Activated T-helper 1 cell treated with Interleukin-2 at 50 U/mL for 16 hours (primary cell): Measurements from ENCODE around the gene AK2.
"Not testable (repeated sequence)": the region's sequence is repeated elsewhere in the genome, so short reads cannot be mapped to it uniquely, and the experiment has no call there.

ENCODE experiments used
- DNase-seq: peaks from one replicate; pipeline ENCODE4 v3.0.0-alpha.2; 2020; ENCODE audit warnings: low read depth

Gene AK2

GRCh38 chr1:33050221-33051076 lies 13.8 kb upstream of the AK2 start:
- DNase-seq = no peak

GRCh38 chr1:33049371-33049770 lies 12.7 kb upstream of the AK2 start:
- DNase-seq = no peak

- no peak for DNase-seq
Observed at GRCh38 chr1:33048426-33048825, 11.7 kb upstream of the AK2 start.

GRCh38 chr1:33047839-33048305 lies 11.2 kb upstream of the AK2 start:
- DNase-seq = no peak

GRCh38 chr1:33047290-33047689 lies 10.6 kb upstream of the AK2 start:
- DNase-seq = no peak

- not testable (repeated sequence) for DNase-seq
Observed at GRCh38 chr1:33046234-33046633, 9.6 kb upstream of the AK2 start.

GRCh38 chr1:33045814-33046213 lies 9.1 kb upstream of the AK2 start:
- DNase-seq = no peak

- no peak for DNase-seq
Observed at GRCh38 chr1:33045246-33045645, 8.6 kb upstream of the AK2 start.

GRCh38 chr1:33043267-33044092 lies 6.8 kb upstream of the AK2 start:
- DNase-seq = no peak

GRCh38 chr1:33042831-33043230 lies 6.1 kb upstream of the AK2 start:
- no peak for DNase-seq

- DNase-seq = no peak
Observed at GRCh38 chr1:33041026-33041425, 4.3 kb upstream of the AK2 start.

- DNase-seq = no peak
Observed at GRCh38 chr1:33039840-33040239, 3.2 kb upstream of the AK2 start.

GRCh38 chr1:33036051-33036525 lies 595 bp downstream of the AK2 start:
- DNase-seq = no peak

GRCh38 chr1:33032126-33032869 lies 4.4 kb downstream of the AK2 start:
- no peak for DNase-seq

GRCh38 chr1:33031506-33031905 lies 5.2 kb downstream of the AK2 start:
- DNase-seq = no peak

GRCh38 chr1:33030575-33030974 lies 6.1 kb downstream of the AK2 start:
- DNase-seq = no peak

GRCh38 chr1:33029921-33030320 lies 6.8 kb downstream of the AK2 start:
- DNase-seq = no peak

- no peak for DNase-seq
Observed at GRCh38 chr1:33029209-33029608, 7.5 kb downstream of the AK2 start.

- DNase-seq = no peak
Observed at GRCh38 chr1:33025761-33026160, 10.9 kb downstream of the AK2 start.

GRCh38 chr1:33025180-33025569 lies 11.5 kb downstream of the AK2 start:
- no peak for DNase-seq

GRCh38 chr1:33024430-33025179 lies 12.1 kb downstream of the AK2 start:
- DNase-seq = not testable (repeated sequence)
